Mesothelial cell of epicardium (in vitro differentiated cells): ENCODE results near the gene PSMD12. TPM values are rescaled to one million over a fixed set of nuclear protein-coding genes. Genes with fewer than 3 reads are reported as not detected.
"Not testable (repeated sequence)": the region's sequence is repeated elsewhere in the genome, so short reads cannot be mapped to it uniquely, and the experiment has no call there.

Source experiments
- DNase-seq, 2 experiments: peaks; one replicate each; pipeline ENCODE4 v3.0.0; 2021; ENCODE audit warnings: low spot score in 2 of 2; ENCODE audit not compliant: unreplicated experiment in 2 of 2
- H3K27ac Mint-ChIP-seq: 2 replicates; pipeline ENCODE4 v1.8.0; 2021; ENCODE audit warnings: mixed read lengths
- H3K27me3 Mint-ChIP-seq: 2 replicates; pipeline ENCODE4 v1.8.0; 2021; ENCODE audit warnings: low read depth, mixed read lengths
- H3K36me3 Mint-ChIP-seq: 2 replicates; pipeline ENCODE4 v1.8.0; 2021; ENCODE audit warnings: mixed read lengths
- H3K4me1 Mint-ChIP-seq: 2 replicates; pipeline ENCODE4 v1.8.0; 2021; ENCODE audit warnings: mixed read lengths
- H3K4me3 Mint-ChIP-seq: 2 replicates; pipeline ENCODE4 v1.8.0; 2021; ENCODE audit warnings: mild to moderate bottlenecking, moderate library complexity, mixed read lengths
- H3K9me3 Mint-ChIP-seq: 2 replicates; pipeline ENCODE4 v1.8.0; 2021; ENCODE audit warnings: mixed read lengths
- total RNA-seq: library from RNA; stranded (reverse); gene quantifications from 3 replicates; pipeline ENCODE4 v1.2.1, GENCODE V29; 2021
- TF ChIP-seq, protein P1 (sequence below): fragments of 200-600 bp; sonication (generic); IDR thresholded peaks from one replicate; pipeline ENCODE4 v1.5.0; 2021; ENCODE audit warnings: antibody characterized with exemption; ENCODE audit not compliant: unreplicated experiment

Gene PSMD12
- total RNA-seq, 1 donor from 2014 or later: 41.7 TPM

DNA sequence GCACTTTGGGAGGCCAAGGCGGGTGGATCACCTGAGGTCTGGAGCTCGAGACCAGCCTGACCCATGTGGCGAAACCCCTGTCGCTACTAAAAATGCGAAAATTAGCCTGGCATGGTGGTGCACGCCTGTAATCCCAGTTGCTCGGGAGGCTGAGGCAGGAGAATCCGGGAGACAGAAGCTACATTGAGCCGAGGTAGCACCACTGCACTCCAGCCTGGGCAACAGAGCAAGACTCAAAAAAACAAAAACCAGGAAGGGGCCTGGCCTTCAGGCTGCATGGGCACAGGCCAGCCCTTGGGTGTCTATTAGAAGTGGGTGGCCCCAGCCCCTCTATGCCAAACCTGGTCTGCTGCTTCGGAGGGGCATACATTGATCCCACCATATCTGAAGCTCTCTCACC lies 56.0 kb downstream of the PSMD12 start:
- H3K4me1 Mint-ChIP-seq: peaks cover 5% of the 10 kb centered on the region
- H3K36me3 Mint-ChIP-seq: no peaks in the 10 kb centered on the region
- no peaks in the 10 kb centered on the region for H3K9me3 Mint-ChIP-seq
- H3K4me3 Mint-ChIP-seq: no peak overlapping the region
- no peak overlapping the region for H3K27ac Mint-ChIP-seq
- H3K27me3 Mint-ChIP-seq: no peaks in the 10 kb centered on the region
- no peak for DNase-seq
- TF ChIP-seq, protein P1, sequence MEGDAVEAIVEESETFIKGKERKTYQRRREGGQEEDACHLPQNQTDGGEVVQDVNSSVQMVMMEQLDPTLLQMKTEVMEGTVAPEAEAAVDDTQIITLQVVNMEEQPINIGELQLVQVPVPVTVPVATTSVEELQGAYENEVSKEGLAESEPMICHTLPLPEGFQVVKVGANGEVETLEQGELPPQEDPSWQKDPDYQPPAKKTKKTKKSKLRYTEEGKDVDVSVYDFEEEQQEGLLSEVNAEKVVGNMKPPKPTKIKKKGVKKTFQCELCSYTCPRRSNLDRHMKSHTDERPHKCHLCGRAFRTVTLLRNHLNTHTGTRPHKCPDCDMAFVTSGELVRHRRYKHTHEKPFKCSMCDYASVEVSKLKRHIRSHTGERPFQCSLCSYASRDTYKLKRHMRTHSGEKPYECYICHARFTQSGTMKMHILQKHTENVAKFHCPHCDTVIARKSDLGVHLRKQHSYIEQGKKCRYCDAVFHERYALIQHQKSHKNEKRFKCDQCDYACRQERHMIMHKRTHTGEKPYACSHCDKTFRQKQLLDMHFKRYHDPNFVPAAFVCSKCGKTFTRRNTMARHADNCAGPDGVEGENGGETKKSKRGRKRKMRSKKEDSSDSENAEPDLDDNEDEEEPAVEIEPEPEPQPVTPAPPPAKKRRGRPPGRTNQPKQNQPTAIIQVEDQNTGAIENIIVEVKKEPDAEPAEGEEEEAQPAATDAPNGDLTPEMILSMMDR: no peak

DNA sequence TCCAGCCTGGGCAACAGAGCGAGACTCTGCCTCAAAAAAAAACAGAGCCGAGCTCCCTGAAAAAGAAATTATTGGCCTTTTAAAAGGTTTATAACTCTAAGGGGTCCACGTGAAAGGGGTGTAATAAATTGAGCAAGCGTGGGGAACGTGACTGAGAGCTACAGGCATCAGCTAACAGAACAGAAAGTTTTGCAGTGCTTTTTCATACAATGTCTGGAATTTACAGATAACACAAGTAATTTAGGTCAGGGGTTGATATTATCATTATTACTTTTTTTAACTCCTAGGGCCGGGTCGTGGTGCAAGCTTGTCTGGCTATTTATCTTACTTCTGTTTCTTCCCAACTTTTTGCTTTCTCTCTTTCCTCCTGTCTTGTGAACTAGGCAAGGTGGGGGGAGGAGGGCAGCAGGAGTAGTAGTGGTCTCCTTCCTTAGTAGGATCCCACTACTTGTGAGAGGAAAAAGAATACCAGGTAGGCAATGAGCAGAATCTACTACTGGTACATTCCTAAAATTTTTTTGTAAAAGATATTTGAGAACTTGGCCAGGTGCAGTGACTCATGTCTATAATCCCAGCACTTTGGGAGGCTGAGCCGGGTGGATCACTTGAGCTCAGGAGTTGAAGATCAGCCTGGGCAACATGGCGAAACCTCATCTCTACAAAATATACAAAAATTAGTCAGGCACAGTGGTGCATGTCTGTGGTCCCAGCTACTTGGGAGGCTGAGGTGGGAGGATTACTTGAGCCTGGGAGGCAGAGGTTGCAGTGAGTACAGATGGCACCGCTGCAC lies 60.7 kb downstream of the PSMD12 start:
- not testable (repeated sequence) for DNase-seq, H3K27me3 Mint-ChIP-seq, H3K4me1 Mint-ChIP-seq, H3K4me3 Mint-ChIP-seq, H3K9me3 Mint-ChIP-seq, H3K36me3 Mint-ChIP-seq
- H3K27ac Mint-ChIP-seq: peak overlapping the region; percentile 86

DNA sequence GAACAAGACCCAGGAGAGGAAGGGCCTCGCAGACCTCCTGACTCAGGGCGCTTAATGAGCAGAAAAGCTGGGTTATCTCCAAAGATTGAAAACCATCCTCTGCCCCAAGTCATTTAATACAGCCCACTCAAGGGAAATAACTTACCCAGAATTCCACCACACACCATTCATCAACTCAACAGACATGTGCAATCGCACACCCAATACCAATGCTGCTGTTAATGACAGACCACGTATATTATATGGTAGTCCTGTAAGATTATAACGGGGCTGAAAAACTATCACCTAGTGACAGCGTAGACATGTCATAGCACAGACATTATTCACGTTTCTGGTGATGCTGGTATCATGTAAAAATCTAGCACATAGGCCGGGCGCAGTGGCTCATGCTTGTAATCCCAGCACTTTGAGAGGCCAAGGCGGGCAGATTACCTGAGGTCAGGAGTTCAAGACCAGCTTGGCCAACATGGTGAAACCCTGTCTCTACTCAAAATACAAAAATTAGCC lies 68.9 kb downstream of the PSMD12 start:
- TF ChIP-seq, protein P1: no peak
- H3K27me3 Mint-ChIP-seq: no peaks in the 10 kb centered on the region
- H3K4me1 Mint-ChIP-seq: no peaks in the 10 kb centered on the region
- H3K27ac Mint-ChIP-seq: no peak overlapping the region
- H3K36me3 Mint-ChIP-seq: no peaks in the 10 kb centered on the region
- no peak for DNase-seq
- no peak overlapping the region for H3K4me3 Mint-ChIP-seq
- no peaks in the 10 kb centered on the region for H3K9me3 Mint-ChIP-seq

DNA sequence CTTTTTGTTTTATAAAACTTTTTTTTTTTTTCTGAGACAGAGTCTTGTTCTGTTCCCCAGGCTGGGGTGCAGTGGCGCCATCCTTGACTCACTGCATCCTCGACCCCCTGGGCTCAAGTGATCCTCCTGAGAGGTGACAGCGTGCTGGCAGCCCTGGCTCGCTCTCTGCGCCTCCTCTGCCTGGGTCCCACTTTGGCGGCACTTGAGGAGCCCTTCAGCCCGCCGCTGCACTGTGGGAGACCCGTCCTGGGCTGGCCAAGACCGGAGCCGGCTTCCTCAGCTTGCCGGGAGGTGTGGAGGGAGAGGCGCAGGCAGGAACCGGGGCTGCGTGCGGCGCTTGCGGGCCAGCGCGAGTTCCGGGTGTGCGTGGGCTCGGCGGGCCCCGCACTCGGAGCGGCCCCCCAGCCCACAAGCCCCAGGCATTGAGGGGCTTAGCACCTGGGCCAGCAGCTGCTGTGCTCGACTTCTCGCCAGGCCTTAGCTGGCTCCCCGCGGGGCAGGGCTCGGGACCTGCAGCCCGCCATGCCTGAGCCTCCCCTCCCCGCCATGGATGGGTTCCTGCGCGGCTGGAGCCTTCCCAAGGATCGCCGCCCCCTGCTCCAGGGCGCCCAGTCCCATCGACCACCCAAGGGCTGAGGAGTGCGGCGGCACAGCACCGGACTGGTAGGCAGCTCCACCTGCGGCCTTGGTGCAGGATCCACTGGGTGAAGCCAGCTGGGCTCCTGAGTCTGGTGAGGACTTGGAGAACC lies 71.8 kb downstream of the PSMD12 start:
- TF ChIP-seq, protein P1: no peak
- no peak overlapping the region for H3K4me3 Mint-ChIP-seq
- no peaks in the 10 kb centered on the region for H3K36me3 Mint-ChIP-seq
- DNase-seq: no peak
- H3K27ac Mint-ChIP-seq: no peak overlapping the region
- H3K27me3 Mint-ChIP-seq: no peaks in the 10 kb centered on the region
- H3K9me3 Mint-ChIP-seq: no peaks in the 10 kb centered on the region
- peaks cover 3% of the 10 kb centered on the region for H3K4me1 Mint-ChIP-seq

DNA sequence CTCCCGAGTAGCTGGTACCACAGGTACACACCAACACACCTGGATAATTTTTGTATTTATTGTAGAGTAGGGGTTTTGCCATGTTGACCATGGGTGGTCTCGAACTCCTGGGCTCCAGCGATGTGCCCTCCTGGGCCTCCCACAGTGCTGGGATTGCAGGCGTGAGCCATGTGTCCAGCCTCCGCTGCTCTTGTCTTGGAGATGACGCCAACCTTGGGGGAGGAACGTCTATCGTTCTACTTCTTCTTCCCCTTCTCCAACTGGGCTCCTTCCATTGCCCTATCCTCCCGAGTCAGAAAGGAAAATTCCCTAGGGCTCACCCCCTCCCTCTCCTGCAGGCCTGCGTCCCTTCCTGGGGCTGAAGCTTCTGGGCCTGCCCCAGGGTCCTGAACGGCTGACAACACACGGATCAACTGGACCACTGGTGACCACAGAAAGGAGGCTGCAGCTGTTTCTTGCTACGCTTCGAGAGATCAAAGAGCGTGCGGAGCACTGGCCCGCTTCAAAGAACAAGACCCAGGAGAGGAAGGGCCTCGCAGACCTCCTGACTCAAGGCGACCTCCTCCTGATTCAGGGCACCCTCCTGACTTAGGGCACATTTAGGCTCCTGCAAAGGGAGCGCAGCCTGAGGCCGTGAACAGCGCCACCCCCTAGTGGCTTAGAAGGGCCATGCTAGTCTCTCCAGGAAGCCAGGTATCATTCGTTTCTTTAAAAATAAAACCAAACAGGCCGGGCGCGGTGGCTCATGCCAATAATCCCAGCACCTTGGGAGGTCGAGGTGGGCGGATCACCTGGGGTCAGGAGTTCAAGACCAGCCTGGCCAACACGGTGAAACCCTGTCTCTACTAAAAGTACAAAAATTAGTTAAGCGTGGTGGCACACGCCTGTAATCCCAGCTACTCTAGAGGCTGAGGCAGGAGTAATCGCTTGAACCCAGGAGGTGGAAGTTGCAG lies 72.8 kb downstream of the PSMD12 start:
- H3K4me3 Mint-ChIP-seq: no peak overlapping the region
- H3K27ac Mint-ChIP-seq: no peak overlapping the region
- H3K4me1 Mint-ChIP-seq: peaks cover 10% of the 10 kb centered on the region
- no peaks in the 10 kb centered on the region for H3K9me3 Mint-ChIP-seq
- H3K36me3 Mint-ChIP-seq: no peaks in the 10 kb centered on the region
- peak in 1 of 2 experiments; percentile 46 for DNase-seq
- TF ChIP-seq, protein P1: peak; percentile 29
- H3K27me3 Mint-ChIP-seq: no peaks in the 10 kb centered on the region
